ENCODE measurements around the gene UBE2L5.
A peak's percentile ranks its signal among the peaks of the same experiment; 100 is the strongest.

Gene UBE2L5

DNA sequence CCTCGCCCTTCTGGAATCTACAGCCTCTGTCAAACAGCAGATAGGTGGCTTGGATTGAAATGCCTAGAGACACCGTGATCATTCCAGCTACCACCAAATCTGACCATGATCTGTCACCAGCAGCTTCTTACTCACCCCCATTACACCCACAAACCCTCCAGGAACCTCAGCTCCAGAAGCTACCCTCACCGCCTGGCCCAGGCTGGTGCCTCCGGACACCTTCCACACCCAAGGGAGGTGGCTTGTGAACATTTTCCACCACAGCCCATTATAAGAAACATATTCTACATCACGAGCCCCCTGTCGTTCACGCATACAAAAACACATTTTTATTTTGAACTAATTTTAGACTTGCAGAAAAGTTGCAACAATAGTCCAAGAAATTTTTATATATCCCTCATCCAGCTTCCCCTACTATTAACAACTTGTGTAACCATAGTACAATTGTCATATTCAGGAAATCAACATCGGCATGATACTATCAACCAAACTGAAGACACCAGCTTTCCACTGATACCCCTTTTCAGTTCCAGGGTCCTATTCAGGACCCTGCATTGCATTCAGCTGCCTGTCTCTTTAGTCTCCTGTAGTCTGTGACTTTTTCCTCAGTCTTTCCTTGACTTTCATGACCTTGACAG lies 15.4 kb upstream of the UBE2L5 start:
- no peak for DNase-seq

DNA sequence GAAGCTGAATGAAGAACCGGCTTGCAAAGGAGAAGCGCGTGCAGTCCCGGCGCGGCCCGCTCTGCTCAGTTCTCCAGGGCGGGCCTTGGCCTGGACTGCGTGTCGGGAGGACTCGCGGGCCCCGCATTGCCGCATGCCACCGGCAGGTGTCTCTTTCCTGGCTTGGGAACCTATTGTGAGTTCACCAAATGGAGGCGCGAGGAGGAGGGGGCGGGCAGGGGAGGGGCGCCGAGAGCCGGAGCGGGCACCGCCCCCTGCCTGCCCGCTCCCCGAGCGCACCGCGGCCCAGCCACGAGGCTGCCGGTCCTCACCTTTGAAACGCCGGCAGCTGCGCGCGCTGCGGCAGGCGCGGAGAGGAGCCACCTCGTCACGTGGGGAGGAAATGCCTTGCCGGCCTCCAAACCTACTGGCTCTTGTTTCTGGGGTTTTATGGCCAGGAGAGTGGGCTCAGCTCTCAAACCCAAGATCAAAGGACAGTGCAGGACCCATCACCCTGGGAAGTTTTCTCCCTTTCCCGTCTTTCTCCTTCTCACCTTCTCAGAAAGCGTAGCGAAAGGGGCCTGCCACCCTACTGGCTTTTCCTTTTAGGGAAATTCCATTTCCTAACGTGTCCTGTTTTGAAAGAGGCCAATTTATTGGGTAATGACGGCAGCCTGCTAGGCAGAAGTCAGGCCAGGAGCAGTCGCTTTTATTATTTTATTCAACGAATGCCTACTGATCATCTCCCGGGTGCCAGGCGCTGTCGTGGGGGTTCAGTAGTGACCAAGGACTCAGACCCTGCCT lies 13.8 kb upstream of the UBE2L5 start:
- DNase-seq: peak; percentile 85

DNA sequence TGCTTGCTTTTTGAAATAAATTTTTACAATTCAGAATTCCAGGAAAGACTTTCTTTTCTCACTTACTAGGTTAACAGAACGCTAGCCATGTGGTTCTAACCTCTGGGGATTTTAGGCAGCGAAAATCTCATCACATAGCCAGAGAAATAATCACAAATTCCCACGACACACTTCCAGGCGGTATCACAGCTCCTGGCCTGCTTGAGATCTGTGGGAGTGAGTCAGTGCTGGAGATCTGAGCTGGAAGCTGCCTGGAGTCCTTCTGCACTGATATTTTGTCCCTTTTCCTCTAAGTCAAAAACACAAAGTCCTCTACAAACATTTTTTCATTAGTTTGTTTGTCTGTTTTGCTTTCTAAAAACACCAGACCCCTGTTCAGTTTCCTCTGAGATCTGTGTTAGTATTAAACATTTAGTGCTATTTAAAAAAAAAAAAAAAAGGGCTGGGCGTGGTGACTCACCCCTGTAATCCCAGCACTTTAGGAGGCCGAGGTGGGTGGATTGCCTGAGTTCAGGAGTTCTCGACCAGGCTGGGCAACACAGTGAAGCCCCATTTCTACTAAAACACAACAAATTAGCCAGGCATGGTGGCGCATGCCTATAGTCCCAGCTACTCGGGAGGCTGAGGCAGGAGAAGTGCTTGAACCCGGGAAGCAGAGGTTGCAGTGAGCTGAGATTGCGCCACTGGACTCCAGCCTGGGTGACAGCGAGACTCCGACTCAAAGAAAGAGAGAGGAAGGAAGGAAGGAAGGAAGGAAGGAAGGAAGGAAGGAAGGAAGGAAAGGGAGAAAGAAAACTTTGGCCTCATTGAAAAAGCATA lies 12.2 kb upstream of the UBE2L5 start:
- no peak for DNase-seq

DNA sequence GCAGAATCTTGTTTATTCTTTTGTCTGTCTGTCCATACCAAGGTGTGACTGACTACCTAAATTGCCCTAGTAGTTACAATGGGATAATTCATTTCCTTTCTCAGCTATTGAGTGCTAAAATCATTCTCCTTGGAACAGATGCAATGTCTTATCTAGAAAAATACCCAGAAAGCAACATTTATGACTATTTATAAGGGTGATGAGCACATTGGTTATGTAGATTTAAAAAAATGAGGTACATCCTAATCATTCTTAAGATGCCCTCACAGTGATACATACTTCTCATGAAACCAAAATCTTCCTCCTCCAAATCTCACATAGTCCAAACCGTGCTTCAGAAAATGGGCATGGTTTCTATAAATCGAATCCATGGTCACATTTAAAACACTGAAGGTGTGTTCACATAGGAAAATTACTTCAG lies 11.6 kb upstream of the UBE2L5 start:
- no peak for DNase-seq

DNA sequence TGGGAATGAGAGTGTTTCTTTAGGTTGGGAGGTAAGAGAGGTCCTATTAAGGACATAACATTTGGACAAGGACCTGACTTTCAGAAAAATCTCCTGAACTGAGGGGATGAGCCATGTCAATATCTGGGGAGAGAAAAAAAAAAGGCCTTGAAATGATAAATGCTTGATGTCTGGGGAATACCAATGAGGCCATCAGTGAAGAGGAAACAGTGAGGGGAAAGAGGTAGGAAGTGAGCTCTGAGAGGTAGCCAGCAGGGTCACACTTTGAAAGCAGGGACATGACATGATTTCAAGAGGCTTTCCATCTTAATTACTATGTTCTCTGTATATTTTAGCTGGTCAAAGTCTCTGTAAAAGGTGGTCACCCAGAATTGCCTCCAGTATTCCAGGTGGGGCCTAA lies 9.9 kb upstream of the UBE2L5 start:
- DNase-seq: no peak

DNA sequence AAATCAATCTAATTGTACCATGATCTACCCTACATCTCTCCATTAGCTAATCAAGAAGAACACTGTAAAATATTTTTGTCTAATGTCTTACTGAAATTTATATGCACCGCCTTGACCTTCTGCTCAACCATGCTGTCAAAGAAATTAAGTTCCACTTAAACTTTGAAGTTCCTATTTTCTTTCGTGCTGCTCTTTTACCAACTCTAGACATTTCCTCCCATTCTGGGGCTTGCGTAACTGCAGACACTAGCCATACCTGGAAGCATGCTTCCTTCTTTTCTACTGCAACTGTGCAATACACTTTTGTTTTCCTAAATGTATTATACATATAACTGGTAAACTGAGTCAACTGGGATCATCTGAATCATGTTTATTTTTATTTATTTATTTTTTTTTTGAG lies 8.5 kb upstream of the UBE2L5 start:
- no peak for DNase-seq

DNA sequence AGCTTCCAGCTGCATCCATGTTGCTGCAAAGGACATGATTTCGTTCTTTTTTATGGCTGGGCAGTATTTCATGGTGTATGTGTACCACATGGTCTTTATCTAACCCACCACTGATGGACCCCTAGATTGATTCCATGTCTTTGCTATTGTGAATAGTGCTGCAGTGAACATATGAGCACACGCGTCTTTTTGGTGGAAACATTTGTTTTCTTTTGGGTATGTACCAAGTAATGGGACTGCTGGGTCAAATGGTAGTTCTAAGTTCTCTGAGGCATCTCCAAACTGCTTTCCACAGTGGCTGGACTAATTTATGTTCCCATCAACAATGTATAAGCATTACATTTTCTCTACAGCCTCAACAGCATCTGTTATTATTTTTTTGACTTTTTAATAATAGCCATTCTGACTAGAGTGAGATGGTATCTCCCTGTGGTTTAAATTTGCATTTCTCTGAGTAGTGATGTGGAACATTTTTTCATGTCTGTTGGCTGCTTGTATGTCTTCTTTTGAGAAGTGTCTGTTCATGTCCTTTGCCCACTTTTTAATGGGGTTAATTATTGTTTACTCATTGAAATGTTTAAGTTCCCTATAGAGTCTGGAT lies 6.8 kb upstream of the UBE2L5 start:
- no peak for DNase-seq

DNA sequence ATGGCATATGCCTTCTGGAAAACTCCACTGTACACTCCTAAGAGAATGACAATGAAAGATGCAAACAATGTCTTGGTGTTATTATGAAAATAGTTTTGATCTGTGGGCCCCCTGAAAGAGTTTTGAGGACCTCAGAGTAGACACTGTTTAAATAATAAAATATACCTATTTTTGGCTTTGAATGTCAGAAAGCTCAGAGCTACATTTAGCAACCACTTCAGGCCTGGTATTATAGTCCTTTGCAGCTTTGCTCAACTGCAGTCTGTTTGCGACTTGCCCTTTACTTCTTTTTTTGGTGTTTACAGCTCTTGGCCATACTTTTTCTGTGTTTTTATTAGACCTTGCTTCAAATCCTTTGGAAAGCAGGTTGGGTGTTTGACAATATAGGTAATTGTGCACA lies 5.8 kb upstream of the UBE2L5 start:
- DNase-seq: no peak

DNA sequence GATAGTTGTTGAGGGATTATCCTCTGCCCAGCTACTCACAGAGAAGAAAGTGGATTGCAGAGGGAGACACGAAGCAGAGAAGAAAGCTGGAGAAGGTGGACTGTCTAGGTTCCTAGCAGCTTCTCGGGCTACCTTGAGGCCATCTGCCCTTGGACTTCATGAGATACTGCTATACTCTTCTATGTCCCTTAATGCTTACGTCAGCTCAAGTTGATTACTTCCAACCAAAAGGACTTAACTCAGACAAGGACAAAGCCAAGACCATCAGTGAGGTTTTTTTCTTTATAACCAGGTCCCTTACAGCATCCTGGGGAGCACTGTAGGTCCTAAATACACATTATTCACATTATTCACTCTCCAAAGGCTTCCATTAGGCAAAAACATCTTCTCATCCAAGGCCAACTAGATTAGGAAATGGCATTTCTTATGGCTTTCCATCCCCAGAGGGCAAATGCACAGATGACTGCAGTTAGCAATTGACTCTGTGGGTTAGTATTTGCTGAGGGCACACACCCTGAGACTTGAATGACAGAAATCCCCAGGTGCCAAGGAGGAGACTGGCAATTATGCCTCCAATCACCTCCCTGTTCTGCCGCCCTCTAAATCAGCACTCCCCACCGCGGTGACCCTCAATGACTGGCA lies 4.1 kb upstream of the UBE2L5 start:
- DNase-seq: no peak

DNA sequence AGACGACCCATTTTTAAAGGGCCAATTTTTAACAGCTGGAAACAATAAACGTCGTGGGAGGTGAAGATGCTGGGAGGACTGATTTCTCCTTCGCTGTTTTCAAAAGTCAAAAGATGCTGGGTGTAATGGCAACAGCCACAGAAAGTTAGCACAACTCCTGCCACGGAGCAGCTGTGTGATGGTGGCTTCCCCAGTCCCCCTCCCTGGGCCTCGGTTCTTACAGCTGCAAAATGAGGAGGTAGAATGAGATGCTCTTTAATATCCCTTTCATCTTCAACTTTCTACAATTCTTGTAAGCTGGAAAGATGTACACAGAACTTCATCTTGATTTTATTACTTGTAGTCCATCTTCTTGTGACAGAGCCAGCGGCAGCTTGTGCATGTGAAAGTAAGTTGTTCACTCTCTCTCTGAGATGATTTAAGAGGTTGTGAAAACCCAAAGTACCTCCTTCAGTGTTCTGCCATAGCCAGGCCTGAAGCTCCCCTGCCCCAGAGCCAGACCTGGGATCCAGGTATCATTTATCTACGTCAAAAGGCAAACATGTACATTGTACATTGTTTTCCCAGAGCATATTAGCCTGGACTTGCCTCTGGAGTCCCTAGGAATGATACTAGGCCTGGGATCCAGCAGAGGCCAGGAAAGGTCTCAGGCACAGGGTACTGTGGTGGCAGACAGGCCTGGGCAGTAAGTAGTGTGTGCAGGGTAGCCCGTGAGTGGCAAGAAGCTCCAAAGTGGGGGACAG lies 3.4 kb upstream of the UBE2L5 start:
- DNase-seq: no peak

DNA sequence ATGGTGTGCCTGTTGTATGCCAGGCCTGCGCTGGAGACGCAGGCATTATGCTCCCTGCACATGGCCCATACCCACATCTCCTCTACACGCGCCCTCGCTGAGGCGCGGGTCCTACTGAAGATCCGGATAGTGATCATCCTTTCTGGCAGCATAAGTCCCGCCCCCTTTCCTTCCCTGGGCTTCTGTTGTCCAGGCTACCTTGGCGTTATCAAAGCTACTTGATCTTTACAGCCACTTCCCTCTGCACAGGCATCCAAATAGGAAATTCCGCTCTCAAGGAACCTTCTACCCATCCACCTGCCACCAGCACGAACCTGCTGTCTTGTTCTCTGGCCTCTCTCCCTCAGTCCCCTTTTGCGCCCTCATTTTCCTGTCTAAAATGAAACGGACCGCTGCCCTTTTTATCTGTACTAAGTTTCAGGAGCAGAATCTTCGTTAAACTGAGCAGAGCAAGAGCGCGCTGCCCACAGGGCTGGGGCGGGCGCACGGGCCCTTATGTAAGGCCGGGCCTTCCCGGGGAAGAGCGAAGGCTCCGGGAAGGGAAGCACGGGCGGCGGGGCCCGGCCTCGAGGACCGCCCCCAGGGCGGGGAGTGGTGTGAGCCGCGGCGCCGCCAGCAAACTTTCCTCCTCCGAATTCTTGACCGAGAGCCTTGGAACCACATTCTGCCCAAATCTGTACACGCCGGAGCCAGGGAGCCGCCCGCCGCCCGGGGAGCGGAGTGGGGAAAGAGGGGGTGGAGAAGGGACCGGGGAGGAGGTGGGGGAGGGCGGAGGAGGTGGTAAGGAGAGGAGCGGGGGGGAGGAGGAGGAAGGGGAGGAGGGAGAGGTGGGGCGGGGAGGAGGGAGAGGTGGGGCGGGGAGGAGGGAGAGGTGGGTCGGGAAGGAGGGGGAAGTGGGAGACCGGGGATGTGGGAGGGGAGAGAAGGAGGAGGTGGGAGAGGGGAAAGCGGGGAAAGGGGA lies 920 bp upstream of the UBE2L5 start:
- peak; percentile 15 for DNase-seq

DNA sequence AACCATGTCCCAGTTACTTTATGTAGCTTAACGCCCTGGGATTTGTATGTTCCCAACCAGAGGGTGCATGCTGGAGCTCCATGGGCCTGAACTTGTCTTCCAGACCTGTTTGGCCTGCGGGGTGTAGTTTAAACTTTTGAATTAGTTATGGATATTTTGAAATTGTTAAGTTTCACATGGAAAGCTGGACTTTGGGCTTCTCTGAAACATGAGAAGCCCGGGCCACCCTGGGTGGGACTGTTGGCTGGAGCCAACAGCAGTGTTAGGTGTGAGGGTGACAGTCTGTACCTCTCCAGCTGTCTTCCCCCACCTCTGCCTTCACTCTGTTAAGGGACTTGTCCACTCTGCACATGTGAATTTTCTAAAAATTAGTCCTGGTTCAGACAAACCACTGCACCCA lies 1.6 kb downstream of the UBE2L5 start:
- no peak for DNase-seq

DNA sequence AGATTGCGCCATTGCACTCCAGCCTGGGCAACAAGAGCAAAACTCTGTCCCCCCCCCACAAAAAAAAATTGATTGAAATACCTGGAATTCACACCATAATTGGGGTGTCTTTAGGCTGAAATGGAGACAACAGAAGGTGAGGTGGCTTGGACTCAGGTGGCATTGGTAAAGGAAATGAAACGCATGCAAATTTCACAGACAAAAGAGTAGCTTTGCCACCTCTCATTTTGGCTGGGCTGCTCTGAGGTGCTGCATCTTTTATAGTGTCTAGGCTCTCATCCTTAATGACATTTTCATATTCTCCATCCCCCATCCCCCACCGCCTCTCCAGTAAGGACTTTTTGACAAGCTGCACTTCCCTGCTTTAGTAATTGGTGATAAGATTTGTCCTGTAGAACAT lies 6.9 kb downstream of the UBE2L5 start:
- no peak for DNase-seq

DNA sequence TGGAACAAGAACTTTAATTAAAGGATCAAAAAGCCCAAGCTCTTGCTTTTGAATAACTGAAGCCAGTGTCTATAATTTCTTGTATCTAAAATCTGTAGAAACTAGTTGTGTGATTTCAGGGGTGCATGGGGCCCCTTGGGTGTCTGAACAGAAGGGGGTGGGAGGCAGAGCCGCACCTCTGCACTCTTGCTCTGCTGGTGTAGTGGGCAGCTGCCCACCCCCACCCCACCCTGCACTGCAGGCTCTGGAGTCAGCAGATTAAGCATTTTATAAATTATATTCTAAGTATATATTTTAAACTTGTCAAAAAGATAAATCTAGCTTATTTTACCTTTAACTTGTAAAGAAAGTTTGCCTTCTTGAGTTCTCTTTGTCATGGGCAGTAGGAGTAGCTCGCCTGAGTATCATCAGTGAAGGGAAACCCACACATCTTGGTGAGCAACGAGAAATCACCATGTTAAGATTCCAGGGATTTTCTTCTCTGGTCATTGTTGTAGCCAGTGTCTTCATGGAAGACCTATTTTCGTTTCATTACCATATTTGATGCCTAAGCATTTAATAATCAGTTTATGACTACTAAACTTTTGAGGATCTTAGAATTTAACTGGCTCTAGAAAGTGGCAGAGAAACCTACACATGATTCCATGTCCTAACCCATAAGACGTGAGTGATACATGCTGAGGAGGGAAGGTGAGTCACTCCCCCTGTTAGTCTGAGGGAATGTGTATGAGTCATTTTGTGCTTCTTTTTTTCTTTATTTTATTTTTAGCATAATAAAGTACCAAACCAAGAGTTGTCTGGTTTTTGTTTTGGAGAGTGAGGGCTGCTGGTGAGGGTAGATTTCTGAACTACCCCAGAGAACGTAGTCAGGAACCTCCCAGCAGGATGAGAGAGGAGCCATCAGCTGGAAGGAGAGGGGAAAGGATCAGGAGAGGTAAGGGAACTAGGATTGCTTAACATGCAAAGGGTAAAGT lies 7.7 kb downstream of the UBE2L5 start:
- no peak for DNase-seq

DNA sequence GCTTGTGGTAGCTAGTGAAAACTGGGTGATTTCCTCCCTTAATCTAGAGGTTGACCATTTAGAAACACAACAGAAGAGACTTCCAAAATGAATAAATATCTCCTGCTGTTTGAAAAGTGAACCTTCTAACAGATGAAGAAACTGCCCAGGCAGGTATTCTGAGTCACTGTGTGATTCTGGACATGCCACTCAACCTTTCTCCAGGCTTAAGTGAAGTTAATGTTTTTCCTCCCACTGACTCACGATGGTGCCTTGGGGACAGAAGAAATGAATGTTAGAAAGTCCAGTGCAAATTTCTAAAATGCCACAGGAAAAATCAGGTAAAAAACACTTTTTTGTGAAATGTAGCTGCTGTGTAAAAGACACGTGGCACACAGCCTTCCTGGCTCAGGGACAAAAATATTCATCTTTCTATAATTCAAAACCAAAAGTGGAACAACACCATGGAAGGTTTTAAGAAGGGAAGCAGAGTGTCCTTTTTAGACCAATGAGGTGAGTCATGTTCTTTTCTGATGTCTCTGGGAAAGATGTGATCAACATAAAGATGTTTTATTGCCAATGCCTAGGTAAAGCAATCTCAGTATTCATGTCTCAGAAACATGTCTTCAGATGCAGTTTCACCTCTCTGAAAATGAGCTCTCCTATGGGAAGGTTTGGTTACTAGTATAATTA lies 9.1 kb downstream of the UBE2L5 start:
- no peak for DNase-seq

DNA sequence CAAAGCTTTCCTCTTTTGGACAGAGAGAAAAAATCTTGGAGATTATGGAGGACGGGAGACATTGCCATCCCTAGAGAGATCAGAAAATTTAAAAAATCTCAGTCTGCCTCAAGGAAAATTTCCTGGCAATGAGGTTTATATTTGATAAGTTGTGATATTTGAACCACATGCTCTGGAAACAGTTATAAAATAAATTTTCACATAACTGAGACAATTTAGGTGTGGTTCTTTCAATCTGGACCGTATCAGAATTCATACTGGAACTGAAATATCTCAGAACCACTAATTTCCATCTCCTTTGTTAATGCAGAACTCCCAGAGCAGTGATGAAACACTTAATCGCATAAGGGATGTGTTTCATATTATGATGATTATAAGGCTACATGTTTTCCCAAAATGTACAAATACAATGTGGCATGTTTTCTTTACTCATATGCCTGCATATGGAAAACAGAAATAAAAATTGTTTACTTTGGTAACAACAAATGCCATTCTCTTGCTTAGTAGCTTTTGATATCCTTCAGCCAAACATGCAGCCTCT lies 13.7 kb downstream of the UBE2L5 start:
- no peak for DNase-seq

DNA sequence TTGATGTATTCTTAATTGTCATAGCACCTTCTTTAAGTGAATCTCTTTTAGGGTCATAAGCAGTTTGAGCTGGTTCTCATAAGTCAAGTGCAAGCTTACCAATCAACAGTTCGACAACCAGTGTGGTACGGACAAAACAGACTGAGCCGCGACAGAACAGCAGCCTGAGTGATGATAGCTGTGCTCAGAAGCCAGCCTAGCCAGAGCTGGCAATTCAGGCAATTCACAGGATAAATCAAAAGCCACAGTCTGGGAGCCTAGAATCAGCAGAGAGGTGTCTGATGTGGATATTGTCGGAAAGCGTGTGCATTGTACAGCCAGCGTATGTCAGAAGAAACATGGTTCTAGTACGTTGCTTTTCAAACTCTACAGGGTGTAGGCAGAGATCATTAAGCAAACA lies 14.9 kb downstream of the UBE2L5 start:
- DNase-seq: no peak

DNA sequence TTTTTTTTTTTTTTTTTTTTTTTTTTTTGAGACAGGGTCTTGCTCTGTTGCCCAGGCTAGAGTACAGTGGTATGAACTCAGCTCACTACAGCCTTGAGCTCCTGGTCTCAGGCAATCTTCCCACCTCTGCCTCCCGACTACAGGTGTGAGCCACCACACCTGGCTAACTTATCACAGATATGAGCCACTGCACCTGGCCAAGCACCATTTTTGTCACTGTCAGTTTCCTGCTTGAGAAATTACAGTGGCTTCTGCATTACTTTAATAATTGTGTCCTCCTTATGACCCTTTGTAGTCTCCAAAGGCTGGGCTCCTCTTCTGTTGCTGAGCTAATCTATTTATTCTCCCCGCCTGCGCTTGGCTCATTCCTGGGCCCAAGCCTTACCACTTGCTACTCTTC lies 16.0 kb downstream of the UBE2L5 start:
- DNase-seq: no peak
